Suprapubic skin (tissue), 4 donors: Measurements from ENCODE around the gene JUP. TPM values are rescaled to one million over a fixed set of nuclear protein-coding genes. Genes with fewer than 3 reads are reported as not detected.

Source experiments
- DNase-seq, 2 donors: peaks; one replicate each; pipeline ENCODE4 v3.0.0-alpha.2; 2019; ENCODE audit warnings: low spot score in 2 of 2
- H3K27ac ChIP-seq: fragments of 200-600 bp; sonication (generic); one replicate; pipeline ENCODE4 v1.5.1; 2019
- H3K27me3 ChIP-seq: fragments of 200-600 bp; sonication (generic); one replicate; pipeline ENCODE4 v1.5.1; 2019
- H3K36me3 ChIP-seq: fragments of 200-600 bp; sonication (generic); one replicate; pipeline ENCODE4 v1.5.1; 2019
- H3K4me1 ChIP-seq: fragments of 200-600 bp; sonication (generic); one replicate; pipeline ENCODE4 v1.5.1; 2019
- H3K4me3 ChIP-seq: fragments of 200-600 bp; sonication (generic); one replicate; pipeline ENCODE4 v1.5.1; 2019; ENCODE audit warnings: mild to moderate bottlenecking
- H3K9me3 ChIP-seq: fragments of 200-600 bp; sonication (generic); one replicate; pipeline ENCODE4 v1.5.1; 2019
- CTCF ChIP-seq, 2 donors: fragments of 200-600 bp in 1 of 2; fragments of 450-650 bp in 1 of 2; sonication (generic) in 1 of 2; IDR thresholded peaks; one replicate each; pipeline ENCODE4 v1.5.1; 2016 to 2019; ENCODE audit warnings: antibody characterized with exemption in 2 of 2, mild to moderate bottlenecking in 1 of 2, moderate library complexity in 1 of 2
- EP300 ChIP-seq: sonication (generic); formaldehyde crosslinking; IDR thresholded peaks from one replicate; pipeline ENCODE4 v1.6.1; 2017; ENCODE audit warnings: antibody characterized with exemption
- POLR2A ChIP-seq, 2 donors: fragments of 450-650 bp; IDR thresholded peaks; one replicate each; pipeline ENCODE4 v1.6.1; 2017; ENCODE audit warnings: antibody characterized with exemption in 2 of 2, mild to moderate bottlenecking in 2 of 2, moderate library complexity in 2 of 2
- POLR2AphosphoS5 ChIP-seq, 3 donors: sonication (generic); formaldehyde crosslinking; IDR thresholded peaks; one replicate each; pipeline ENCODE4 v1.6.1; 2017; ENCODE audit warnings: antibody characterized with exemption in 3 of 3
- WGBS: methylation state at CpG from one replicate; pipeline ENCODE4 v1.1.5; 2018; 5-methylcytosine and 5-hydroxymethylcytosine counted together
- total RNA-seq, 4 donors: library from RNA; depleted of rRNA; stranded (reverse); fragments of >200 nt; gene quantifications; one replicate each; pipeline ENCODE4 v1.1.0, GENCODE V29; 2016

JUP gene
- total RNA-seq, 4 donors from 2014 or later: 1,107 to 2,369 (median 1,992) TPM

GRCh38 chr17:41718287-41718645 is 68.2 kb downstream of the JUP start:
- no peak for DNase-seq
- no peaks in the 10 kb centered on the region for H3K36me3 ChIP-seq
- WGBS: 30% methylated on average over 3 of the region's 5 CpGs
- peak overlapping the region; percentile 53 for H3K27ac ChIP-seq
- no peak overlapping the region for H3K4me3 ChIP-seq
- TF ChIP-seq EP300: no peak
- TF ChIP-seq POLR2A (IDR thresholded peaks at IDR 0.05): no peak
- no peak for TF ChIP-seq CTCF (IDR thresholded peaks at IDR 0.05)
- no peak for TF ChIP-seq POLR2AphosphoS5 (IDR thresholded peaks at IDR 0.05)
- no peaks in the 10 kb centered on the region for H3K9me3 ChIP-seq
- no peaks in the 10 kb centered on the region for H3K27me3 ChIP-seq
- peaks cover 19% of the 10 kb centered on the region for H3K4me1 ChIP-seq

GRCh38 chr17:41717408-41718286 is 68.9 kb downstream of the JUP start:
- H3K9me3 ChIP-seq: no peaks in the 10 kb centered on the region
- peak overlapping the region; percentile 53 for H3K27ac ChIP-seq
- 41% methylated on average over 15 of the region's 15 CpGs for WGBS
- no peaks in the 10 kb centered on the region for H3K27me3 ChIP-seq
- no peak for DNase-seq
- TF ChIP-seq EP300 (no peak), POLR2AphosphoS5 (IDR thresholded peaks at IDR 0.05) (no peak), POLR2A (IDR thresholded peaks at IDR 0.05) (no peak), CTCF (IDR thresholded peaks at IDR 0.05) (no peak)
- H3K36me3 ChIP-seq: no peaks in the 10 kb centered on the region
- peaks cover 19% of the 10 kb centered on the region for H3K4me1 ChIP-seq
- no peak overlapping the region for H3K4me3 ChIP-seq

GRCh38 chr17:41711669-41712400 is 74.7 kb downstream of the JUP start, which contains the start of gene GAST:
Gene GAST (plus strand): TSS chr17:41712331. CDS start chr17:41715437, 3,106 bp downstream.
- no peaks in the 10 kb centered on the region for H3K9me3 ChIP-seq
- TF ChIP-seq EP300: no peak
- no peak for TF ChIP-seq POLR2AphosphoS5 (IDR thresholded peaks at IDR 0.05)
- TF ChIP-seq POLR2A (IDR thresholded peaks at IDR 0.05): no peak
- no peak for TF ChIP-seq CTCF (IDR thresholded peaks at IDR 0.05)
- H3K4me3 ChIP-seq: no peak within 1 kb of the TSS
- no peaks in the 10 kb centered on the region for H3K36me3 ChIP-seq
- WGBS: 86% methylated on average over 9 of the region's 12 CpGs
- no peak within 1 kb of the TSS for H3K27ac ChIP-seq
- peaks cover 3% of the 10 kb centered on the region for H3K27me3 ChIP-seq
- DNase-seq: no peak
- H3K4me1 ChIP-seq: peaks cover 2% of the 10 kb centered on the region

GRCh38 chr17:41710472-41711090 is 75.9 kb downstream of the JUP start:
- Histone ChIP-seq H3K36me3 (no peaks in the 10 kb centered on the region), H3K9me3 (no peaks in the 10 kb centered on the region), H3K27me3 (peaks cover 3% of the 10 kb centered on the region), H3K4me1 (no peaks in the 10 kb centered on the region), H3K4me3 (no peak overlapping the region), H3K27ac (no peak overlapping the region)
- TF ChIP-seq POLR2AphosphoS5 (IDR thresholded peaks at IDR 0.05) (no peak), EP300 (no peak), POLR2A (IDR thresholded peaks at IDR 0.05) (no peak), CTCF (IDR thresholded peaks at IDR 0.05) (no peak)
- DNase-seq: no peak
- WGBS: 53% methylated on average over 8 of the region's 8 CpGs
